ENCODE data around the gene STKLD1.
A peak's percentile ranks its signal among the peaks of the same experiment; 100 is the strongest.
"Not testable (repeated sequence)": the region's sequence is repeated elsewhere in the genome, so short reads cannot be mapped to it uniquely, and the experiment has no call there.

STKLD1 gene

GRCh38 chr9:133443982-133444381, 67.8 kb downstream of the STKLD1 start:
- DNase-seq (ENCODE audit: low spot score): peak; percentile 25

- DNase-seq (ENCODE audit: low spot score): no peak
These were observed 69.3 kb downstream of the STKLD1 start for GRCh38 chr9:133445293-133445969.

- no peak for DNase-seq (ENCODE audit: low spot score)
These were observed 72.4 kb downstream of the STKLD1 start for GRCh38 chr9:133448487-133448972.

- DNase-seq (ENCODE audit: low spot score): peak; percentile 73
These were observed 73.6 kb downstream of the STKLD1 start for GRCh38 chr9:133449760-133450159.

- not testable (repeated sequence) for DNase-seq (ENCODE audit: low spot score)
These were observed 75.7 kb downstream of the STKLD1 start for GRCh38 chr9:133451865-133452264.

GRCh38 chr9:133452562-133452961, 76.4 kb downstream of the STKLD1 start:
- DNase-seq (ENCODE audit: low spot score): no peak

GRCh38 chr9:133453651-133454050, 77.5 kb downstream of the STKLD1 start:
- DNase-seq (ENCODE audit: low spot score): no peak

- no peak for DNase-seq (ENCODE audit: low spot score)
These were observed 78.2 kb downstream of the STKLD1 start for GRCh38 chr9:133454325-133454724.

GRCh38 chr9:133454943-133455673, 78.9 kb downstream of the STKLD1 start:
- no peak for DNase-seq (ENCODE audit: low spot score)

Data from kidney tubule cell (primary cell).